Measurements from ENCODE around the gene NCKIPSD.

GRCh38 chr3:48694610-48695392 lies 9.1 kb upstream of the NCKIPSD start:
- TF ChIP-seq CTCF (IDR thresholded peaks at IDR 0.05; ENCODE audit: poor library complexity) (no peak), EZH2 (IDR thresholded peaks at IDR 0.05; ENCODE audit: borderline replicate concordance) (no peak)

Measured in hepatocyte (in vitro differentiated cells).